GM19467 (cell line): ENCODE results near the gene GCK.
"Not testable (repeated sequence)": the region's sequence is repeated elsewhere in the genome, so short reads cannot be mapped to it uniquely, and the experiment has no call there.

Source experiments
- ATAC-seq: cut with Tn5 transposase; IDR thresholded peaks from one replicate; pipeline ENCODE4 v1.9.1; 2021; ENCODE audit warnings: mild to moderate bottlenecking, moderate library complexity; ENCODE audit not compliant: unreplicated experiment

The GCK gene

GRCh38 chr7:44145969-44146911 lies 43.0 kb downstream of the GCK start:
- no peak for ATAC-seq

GRCh38 chr7:44145479-44145968 lies 43.7 kb downstream of the GCK start:
- ATAC-seq, result no peak

- ATAC-seq, result no peak
These were observed 44.2 kb downstream of the GCK start for GRCh38 chr7:44144968-44145478.

- ATAC-seq, result no peak
These were observed 44.7 kb downstream of the GCK start for GRCh38 chr7:44144426-44144967.

- ATAC-seq, result no peak
These were observed 45.5 kb downstream of the GCK start for GRCh38 chr7:44143646-44144250.

- no peak for ATAC-seq
These were observed 47.2 kb downstream of the GCK start for GRCh38 chr7:44142028-44142427.

- no peak for ATAC-seq
These were observed 47.9 kb downstream of the GCK start, which contains the start of gene MYL7 for GRCh38 chr7:44141221-44141850. Gene MYL7, minus strand, starts transcription at chr7:44141332. Its CDS starts 27 bp downstream, at chr7:44141305.

- ATAC-seq, result no peak
These were observed 48.9 kb downstream of the GCK start for GRCh38 chr7:44140341-44140740.

- ATAC-seq, result no peak
These were observed 49.8 kb downstream of the GCK start for GRCh38 chr7:44139311-44140010.

GRCh38 chr7:44138698-44139097 lies 50.5 kb downstream of the GCK start:
- ATAC-seq, result no peak

GRCh38 chr7:44136731-44137130 lies 52.5 kb downstream of the GCK start:
- ATAC-seq, result no peak

- ATAC-seq, result no peak
These were observed 54.2 kb downstream of the GCK start for GRCh38 chr7:44134943-44135628.

- ATAC-seq, result no peak
These were observed 55.9 kb downstream of the GCK start for GRCh38 chr7:44133295-44133694.

- ATAC-seq, result no peak
These were observed 57.2 kb downstream of the GCK start for GRCh38 chr7:44132039-44132438.

GRCh38 chr7:44131173-44132029 lies 57.8 kb downstream of the GCK start:
- no peak for ATAC-seq

GRCh38 chr7:44128721-44129582 lies 60.3 kb downstream of the GCK start:
- ATAC-seq, result no peak

GRCh38 chr7:44127161-44127560 lies 62.1 kb downstream of the GCK start:
- ATAC-seq, result no peak

GRCh38 chr7:44126574-44126973 lies 62.7 kb downstream of the GCK start:
- not testable (repeated sequence) for ATAC-seq
